ENCODE results near the gene UCK2.

Gene UCK2

GRCh38 chr1:165894591-165894990 lies 67.2 kb downstream of the UCK2 start:
- no peak overlapping the region for H3K4me3 ChIP-seq (ENCODE audit: low read depth, low read length)
- DNase-seq (ENCODE audit: low read depth), result peak; percentile 85
- TF ChIP-seq CTCF (IDR thresholded peaks at IDR 0.05; ENCODE audit: control insufficient read depth, extremely low read depth, insufficient read depth), result peak; percentile 50

- no peak for DNase-seq (ENCODE audit: low read depth)
- TF ChIP-seq CTCF (IDR thresholded peaks at IDR 0.05; ENCODE audit: control insufficient read depth, extremely low read depth, insufficient read depth), result no peak
- no peak overlapping the region for H3K4me3 ChIP-seq (ENCODE audit: low read depth, low read length)
Observed at GRCh38 chr1:165895451-165895871, 68.0 kb downstream of the UCK2 start.

- DNase-seq (ENCODE audit: low read depth), result no peak
- H3K4me3 ChIP-seq (ENCODE audit: low read depth, low read length), result no peak overlapping the region
- no peak for TF ChIP-seq CTCF (IDR thresholded peaks at IDR 0.05; ENCODE audit: control insufficient read depth, extremely low read depth, insufficient read depth)
Observed at GRCh38 chr1:165896277-165896676, 68.9 kb downstream of the UCK2 start.

- no peak overlapping the region for H3K4me3 ChIP-seq (ENCODE audit: low read depth, low read length)
- no peak for TF ChIP-seq CTCF (IDR thresholded peaks at IDR 0.05; ENCODE audit: control insufficient read depth, extremely low read depth, insufficient read depth)
- DNase-seq (ENCODE audit: low read depth), result no peak
Observed at GRCh38 chr1:165897326-165898303, 70.2 kb downstream of the UCK2 start.

GRCh38 chr1:165898837-165899236 lies 71.4 kb downstream of the UCK2 start:
- no peak overlapping the region for H3K4me3 ChIP-seq (ENCODE audit: low read depth, low read length)
- no peak for TF ChIP-seq CTCF (IDR thresholded peaks at IDR 0.05; ENCODE audit: control insufficient read depth, extremely low read depth, insufficient read depth)
- DNase-seq (ENCODE audit: low read depth), result no peak

- TF ChIP-seq CTCF (IDR thresholded peaks at IDR 0.05; ENCODE audit: control insufficient read depth, extremely low read depth, insufficient read depth), result no peak
- DNase-seq (ENCODE audit: low read depth), result no peak
- no peak overlapping the region for H3K4me3 ChIP-seq (ENCODE audit: low read depth, low read length)
Observed at GRCh38 chr1:165899461-165899941, 72.1 kb downstream of the UCK2 start.

Measured in LNCaP clone FGC (cell line).